ENCODE measurements around the gene OXA1L. TPM values are rescaled to one million over a fixed set of nuclear protein-coding genes. Genes with fewer than 3 reads are reported as not detected.
"Not testable (repeated sequence)": the region's sequence is repeated elsewhere in the genome, so short reads cannot be mapped to it uniquely, and the experiment has no call there.

Gene OXA1L
- total and polyA plus RNA-seq, 2 donors from 2014 or later = 80.8 to 101 TPM

- FAIRE-seq = no peak
- Histone ChIP-seq H3K9me3 (ENCODE audit: control insufficient read depth in 2 of 3, insufficient read depth in 1 of 3, low read length in 3 of 3) (no peaks in the 10 kb centered on the region), H3K4me3 (ENCODE audit: low read length in 3 of 3) (no peak overlapping the region), H3K36me3 (ENCODE audit: control insufficient read depth in 2 of 3, insufficient read depth in 3 of 3, low read length in 3 of 3) (no peaks in the 10 kb centered on the region), H3K27me3 (ENCODE audit: control insufficient read depth, insufficient read depth, low read length) (no peaks in the 10 kb centered on the region), H3K4me1 (ENCODE audit: control insufficient read depth in 2 of 3, insufficient read depth in 2 of 3, low read depth in 1 of 3, low read length in 3 of 3) (no peaks in the 10 kb centered on the region), H3K9ac (ENCODE audit: low read length in 3 of 3) (no peak overlapping the region), H3K27ac (ENCODE audit: low read depth in 2 of 2, low read length in 2 of 2) (no peak overlapping the region)
- no peak for DNase-seq
- no peak for TF ChIP-seq CTCF (IDR thresholded peaks at IDR 0.05; ENCODE audit: borderline replicate concordance, extremely low read depth, insufficient read depth)
- intact Hi-C loops (cut with DNase I) = no loop called here
Observed at GRCh38 chr14:22723815-22724214, 42.7 kb upstream of the OXA1L start.

GRCh38 chr14:22724847-22725246 is 41.6 kb upstream of the OXA1L start:
- DNase-seq; FAIRE-seq; H3K27ac ChIP-seq (ENCODE audit: low read depth in 2 of 2, low read length in 2 of 2); H3K9me3 ChIP-seq (ENCODE audit: control insufficient read depth in 2 of 3, insufficient read depth in 1 of 3, low read length in 3 of 3); intact Hi-C loops (cut with DNase I); H3K4me1 ChIP-seq (ENCODE audit: control insufficient read depth in 2 of 3, insufficient read depth in 2 of 3, low read depth in 1 of 3, low read length in 3 of 3); H3K27me3 ChIP-seq (ENCODE audit: control insufficient read depth, insufficient read depth, low read length); H3K36me3 ChIP-seq (ENCODE audit: control insufficient read depth in 2 of 3, insufficient read depth in 3 of 3, low read length in 3 of 3); H3K4me3 ChIP-seq (ENCODE audit: low read length in 3 of 3); H3K9ac ChIP-seq (ENCODE audit: low read length in 3 of 3): not testable (repeated sequence)

GRCh38 chr14:22725374-22725773 is 41.1 kb upstream of the OXA1L start:
- FAIRE-seq; DNase-seq; H3K27ac ChIP-seq (ENCODE audit: low read depth in 2 of 2, low read length in 2 of 2); H3K27me3 ChIP-seq (ENCODE audit: control insufficient read depth, insufficient read depth, low read length); H3K4me1 ChIP-seq (ENCODE audit: control insufficient read depth in 2 of 3, insufficient read depth in 2 of 3, low read depth in 1 of 3, low read length in 3 of 3); H3K4me3 ChIP-seq (ENCODE audit: low read length in 3 of 3); intact Hi-C loops (cut with DNase I); H3K9me3 ChIP-seq (ENCODE audit: control insufficient read depth in 2 of 3, insufficient read depth in 1 of 3, low read length in 3 of 3); H3K36me3 ChIP-seq (ENCODE audit: control insufficient read depth in 2 of 3, insufficient read depth in 3 of 3, low read length in 3 of 3); H3K9ac ChIP-seq (ENCODE audit: low read length in 3 of 3): not testable (repeated sequence)

- FAIRE-seq = no peak
- intact Hi-C loops (cut with DNase I) = no loop called here
- TF ChIP-seq CTCF (IDR thresholded peaks at IDR 0.05; ENCODE audit: borderline replicate concordance, extremely low read depth, insufficient read depth) = no peak
- Histone ChIP-seq H3K9me3 (ENCODE audit: control insufficient read depth in 2 of 3, insufficient read depth in 1 of 3, low read length in 3 of 3) (no peaks in the 10 kb centered on the region), H3K4me1 (ENCODE audit: control insufficient read depth in 2 of 3, insufficient read depth in 2 of 3, low read depth in 1 of 3, low read length in 3 of 3) (no peaks in the 10 kb centered on the region), H3K36me3 (ENCODE audit: control insufficient read depth in 2 of 3, insufficient read depth in 3 of 3, low read length in 3 of 3) (no peaks in the 10 kb centered on the region), H3K9ac (ENCODE audit: low read length in 3 of 3) (no peak overlapping the region), H3K27me3 (ENCODE audit: control insufficient read depth, insufficient read depth, low read length) (no peaks in the 10 kb centered on the region), H3K27ac (ENCODE audit: low read depth in 2 of 2, low read length in 2 of 2) (no peak overlapping the region), H3K4me3 (ENCODE audit: low read length in 3 of 3) (no peak overlapping the region)
- no peak for DNase-seq
Observed at GRCh38 chr14:22726012-22726411, 40.5 kb upstream of the OXA1L start.

GRCh38 chr14:22732062-22732461 is 34.4 kb upstream of the OXA1L start:
- H3K9ac ChIP-seq (ENCODE audit: low read length in 3 of 3); intact Hi-C loops (cut with DNase I); FAIRE-seq; H3K27me3 ChIP-seq (ENCODE audit: control insufficient read depth, insufficient read depth, low read length); DNase-seq; H3K4me3 ChIP-seq (ENCODE audit: low read length in 3 of 3); H3K4me1 ChIP-seq (ENCODE audit: control insufficient read depth in 2 of 3, insufficient read depth in 2 of 3, low read depth in 1 of 3, low read length in 3 of 3); H3K9me3 ChIP-seq (ENCODE audit: control insufficient read depth in 2 of 3, insufficient read depth in 1 of 3, low read length in 3 of 3); H3K36me3 ChIP-seq (ENCODE audit: control insufficient read depth in 2 of 3, insufficient read depth in 3 of 3, low read length in 3 of 3); H3K27ac ChIP-seq (ENCODE audit: low read depth in 2 of 2, low read length in 2 of 2): not testable (repeated sequence)

All from kidney (tissue), 14 donors.